SKM-1 (cell line): ENCODE measurements around the gene PPP1R9A.
"Not testable (repeated sequence)": the region's sequence is repeated elsewhere in the genome, so short reads cannot be mapped to it uniquely, and the experiment has no call there.

ENCODE experiments used
- DNase-seq: peaks from one replicate; lab custom pipeline; 2025; ENCODE audit not compliant: unreplicated experiment; lab: John Stamatoyannopoulos, UW

The PPP1R9A gene

DNA sequence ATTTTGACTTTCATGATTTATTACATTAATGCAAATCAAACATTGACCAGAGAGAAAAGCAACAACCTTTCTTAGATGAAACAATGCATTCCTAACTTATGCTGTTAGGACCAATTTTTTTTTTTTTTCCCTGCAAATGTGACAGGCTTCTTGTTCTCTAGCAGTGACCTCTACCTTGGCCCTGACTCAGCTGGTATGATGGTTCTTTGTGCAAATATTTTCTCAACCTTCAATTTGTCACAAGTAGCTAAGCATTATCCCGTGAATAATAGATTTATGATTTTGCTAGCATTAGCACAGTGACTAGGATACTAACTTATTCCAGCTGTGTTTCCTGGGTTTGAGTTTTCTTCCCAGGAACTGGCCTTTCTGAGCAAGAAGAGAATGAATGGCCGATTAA, 64.9 kb downstream of the PPP1R9A start:
- DNase-seq, result no peak

DNA sequence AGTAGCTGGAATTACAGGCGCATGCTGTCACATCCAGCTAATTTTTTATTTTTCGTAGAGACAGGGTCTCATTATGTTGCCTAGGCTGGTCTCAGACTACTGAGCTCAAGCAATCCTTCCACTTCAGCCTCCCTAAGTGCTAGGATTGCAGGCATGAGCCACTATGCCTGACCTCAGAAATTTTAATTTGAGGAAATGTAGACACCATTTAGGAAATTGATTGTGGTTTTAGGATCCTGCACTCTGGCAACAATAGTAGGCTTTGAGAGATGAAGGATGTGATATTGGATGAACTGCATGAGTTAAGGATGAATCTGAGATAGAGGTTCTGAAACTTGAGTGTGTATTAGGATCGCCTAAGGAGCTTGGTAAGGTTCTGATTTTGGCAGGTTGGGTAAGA, 66.5 kb downstream of the PPP1R9A start:
- DNase-seq, result no peak

- no peak for DNase-seq
Measured at GRCh38 chr7:94974423-94974822, 67.0 kb downstream of the PPP1R9A start.

DNA sequence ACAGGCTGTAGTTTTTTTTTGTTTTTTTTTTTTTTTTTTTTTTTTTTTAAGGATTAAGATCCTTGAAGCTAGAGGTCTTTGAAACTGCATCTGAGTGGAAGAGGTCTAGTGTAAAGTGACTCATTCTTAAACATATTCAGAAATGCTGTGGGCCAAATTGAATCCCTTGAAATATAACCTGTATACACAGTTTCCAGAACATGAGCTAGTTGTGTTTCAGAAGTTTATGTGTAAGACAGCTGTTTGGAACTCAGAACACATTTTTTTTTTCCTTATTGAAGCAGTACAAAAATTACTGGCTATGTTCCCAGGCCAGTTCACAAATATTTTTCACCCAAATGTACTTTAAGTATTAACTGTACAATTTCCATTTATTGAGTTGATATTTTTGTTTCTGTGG, 67.9 kb downstream of the PPP1R9A start:
- DNase-seq, result no peak

- no peak for DNase-seq
Measured at GRCh38 chr7:94980418-94981142, 73.2 kb downstream of the PPP1R9A start.

DNA sequence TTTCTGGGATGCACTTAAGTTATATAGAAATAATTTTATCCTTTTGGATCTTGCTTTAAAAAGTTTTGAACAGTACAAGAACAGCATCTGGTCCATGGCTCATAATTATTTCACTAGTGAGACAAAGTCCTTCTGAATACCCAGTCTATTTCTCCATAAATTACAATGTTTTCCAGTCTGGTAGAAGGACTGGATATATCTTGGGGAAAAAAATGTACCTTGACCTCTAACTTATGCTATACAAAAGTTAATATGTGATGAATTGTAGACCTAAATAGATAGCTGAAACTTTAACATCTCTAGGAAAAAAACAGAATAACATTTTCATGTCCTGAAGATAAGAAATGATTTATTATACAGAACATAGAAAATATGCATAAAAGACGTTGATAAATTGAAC, 88.5 kb downstream of the PPP1R9A start:
- DNase-seq, result no peak

DNA sequence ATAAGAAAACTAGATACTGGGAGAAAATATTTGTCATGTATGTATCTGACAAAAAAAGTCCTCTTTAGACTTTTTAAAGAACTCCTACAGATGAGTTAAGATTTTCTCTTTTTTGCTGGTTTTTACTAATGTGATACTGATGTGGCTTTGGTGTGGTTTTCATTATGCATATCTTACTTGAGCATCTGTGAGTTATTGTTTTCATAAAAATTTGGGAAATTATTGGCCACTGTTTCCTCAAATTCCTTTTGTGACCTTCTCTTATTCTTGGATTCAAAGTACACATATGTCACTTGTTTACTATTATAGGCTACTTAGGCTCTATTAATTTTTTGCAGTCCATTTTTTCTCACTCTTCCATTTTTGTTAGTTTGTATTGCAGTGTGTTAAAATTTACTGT, 89.0 kb downstream of the PPP1R9A start:
- DNase-seq, result no peak

DNA sequence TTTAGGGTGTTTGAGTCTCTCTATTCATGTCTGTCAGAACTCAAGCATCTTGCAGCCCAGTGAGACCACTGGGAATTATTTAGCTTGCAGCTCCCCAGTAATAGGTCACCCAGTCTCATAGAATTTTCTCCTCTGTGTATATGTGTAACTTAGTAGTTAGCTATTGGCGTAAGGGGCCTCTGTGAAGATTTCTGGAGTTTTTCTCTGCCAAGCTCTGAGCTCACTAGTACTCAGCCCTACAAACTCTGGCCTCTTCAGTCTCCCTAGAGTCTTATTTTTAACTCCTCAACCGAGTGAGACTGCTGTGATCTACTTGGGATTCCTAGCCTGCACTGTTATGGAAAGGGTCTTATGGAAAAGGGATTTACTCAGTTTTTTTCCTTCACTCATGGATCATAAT, 90.2 kb downstream of the PPP1R9A start:
- DNase-seq, result no peak

GRCh38 chr7:94998266-94999068, 91.1 kb downstream of the PPP1R9A start:
- DNase-seq, result no peak

- no peak for DNase-seq
Measured at GRCh38 chr7:94999069-94999351, 91.6 kb downstream of the PPP1R9A start.

- not testable (repeated sequence) for DNase-seq
Measured at GRCh38 chr7:94999601-95000000, 92.2 kb downstream of the PPP1R9A start.

DNA sequence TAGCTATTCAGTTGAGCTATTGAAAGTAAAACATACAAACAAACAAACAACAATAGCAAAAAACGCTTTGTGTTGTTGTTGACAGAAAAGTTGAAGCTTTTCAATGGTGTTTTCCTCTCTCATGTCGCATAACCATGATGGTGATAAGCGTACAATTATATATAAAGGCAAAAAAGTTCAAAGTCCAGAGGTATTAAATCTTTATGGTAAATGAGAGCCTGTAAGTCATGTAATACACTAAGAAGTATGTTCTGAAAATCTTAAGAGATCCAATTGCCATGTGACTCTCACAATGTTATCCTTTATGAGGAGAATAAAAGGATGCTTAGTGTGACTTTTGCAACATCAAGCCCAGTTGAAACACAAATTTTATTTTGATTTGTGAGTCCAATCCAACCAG, 93.9 kb downstream of the PPP1R9A start:
- no peak for DNase-seq

DNA sequence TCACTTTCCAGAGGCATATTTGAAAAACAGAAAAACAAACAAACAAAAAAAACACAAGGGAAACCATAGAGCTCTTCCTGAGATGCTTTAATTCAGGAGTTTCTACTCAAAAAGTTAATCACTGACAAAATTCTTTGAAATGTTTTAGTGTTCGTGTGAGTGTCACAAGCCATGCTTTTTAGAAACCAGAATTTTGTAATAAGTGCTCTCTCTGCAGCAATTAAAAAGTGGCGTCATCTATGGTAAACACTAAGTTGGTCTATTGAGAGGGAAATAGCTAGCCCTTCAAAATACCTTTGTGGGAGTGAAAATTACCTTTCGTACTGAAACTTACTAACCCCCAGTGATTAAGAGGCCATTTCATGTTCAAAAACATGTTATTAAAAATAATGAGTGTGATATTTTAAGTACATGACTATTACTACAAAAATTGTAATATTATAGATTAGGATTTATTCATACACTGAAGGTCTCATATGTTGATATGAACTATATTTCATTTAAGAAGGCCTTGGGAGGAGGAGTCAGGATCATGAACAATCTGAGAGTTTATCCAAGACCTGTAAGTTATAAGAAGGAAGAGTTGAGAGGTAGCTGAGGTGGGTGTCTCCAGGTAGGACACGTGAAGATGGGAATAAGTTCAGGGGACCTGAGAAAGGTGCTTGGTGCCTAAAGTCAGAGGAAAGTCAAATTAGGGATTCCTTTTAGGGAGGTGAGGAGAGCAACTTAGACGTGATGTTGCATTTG, 94.6 kb downstream of the PPP1R9A start:
- no peak for DNase-seq

GRCh38 chr7:95002775-95003174, 95.4 kb downstream of the PPP1R9A start:
- no peak for DNase-seq

DNA sequence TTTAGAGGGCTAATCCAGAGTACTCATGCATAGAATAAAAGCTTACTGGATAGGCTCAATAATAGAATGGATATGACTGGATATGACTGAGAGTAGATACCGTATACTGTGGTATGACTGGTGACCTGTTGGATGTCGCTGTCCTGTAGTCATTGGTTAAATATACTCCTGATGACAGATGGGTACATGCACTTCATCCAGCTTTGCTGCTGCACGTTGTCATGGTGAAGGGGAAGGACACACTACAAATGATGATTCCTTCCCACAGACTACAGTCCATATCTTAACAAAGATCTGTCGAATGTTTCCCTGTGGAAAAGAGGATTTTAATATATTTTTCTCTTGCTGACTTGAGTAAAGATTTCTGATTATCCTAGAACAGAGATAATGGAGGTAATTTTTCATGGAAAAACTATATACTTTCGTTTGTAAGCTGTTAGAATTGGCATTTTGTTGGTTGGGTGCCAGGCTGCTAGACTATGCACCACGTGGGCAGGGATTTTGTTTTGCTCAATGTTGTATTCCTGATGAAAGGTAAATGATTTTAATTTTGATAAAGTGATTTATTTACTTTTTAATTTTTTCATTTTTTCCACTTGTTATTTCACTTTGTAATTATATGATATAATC, 97.3 kb downstream of the PPP1R9A start:
- DNase-seq, result no peak

DNA sequence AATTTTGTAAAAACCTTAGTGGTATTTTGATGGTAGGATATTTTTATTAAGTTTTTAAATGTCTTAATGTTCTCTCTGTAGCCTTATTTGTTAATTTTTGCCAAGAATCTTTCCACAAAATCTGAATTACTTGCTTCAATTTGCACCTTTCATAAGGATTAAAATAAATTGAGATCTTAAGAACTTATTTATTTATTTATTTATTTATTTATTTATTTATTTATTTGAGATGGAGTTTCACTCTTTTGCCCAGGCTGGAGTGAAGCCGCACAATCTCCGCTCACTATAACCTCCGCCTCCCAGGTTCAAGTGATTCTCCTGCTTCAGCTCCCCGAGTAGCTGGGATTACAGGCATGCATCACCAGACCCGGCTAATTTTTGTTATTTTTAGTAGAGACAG, 98.6 kb downstream of the PPP1R9A start:
- DNase-seq, result no peak

- not testable (repeated sequence) for DNase-seq
Measured at GRCh38 chr7:95008773-95009172, 101.4 kb downstream of the PPP1R9A start.

DNA sequence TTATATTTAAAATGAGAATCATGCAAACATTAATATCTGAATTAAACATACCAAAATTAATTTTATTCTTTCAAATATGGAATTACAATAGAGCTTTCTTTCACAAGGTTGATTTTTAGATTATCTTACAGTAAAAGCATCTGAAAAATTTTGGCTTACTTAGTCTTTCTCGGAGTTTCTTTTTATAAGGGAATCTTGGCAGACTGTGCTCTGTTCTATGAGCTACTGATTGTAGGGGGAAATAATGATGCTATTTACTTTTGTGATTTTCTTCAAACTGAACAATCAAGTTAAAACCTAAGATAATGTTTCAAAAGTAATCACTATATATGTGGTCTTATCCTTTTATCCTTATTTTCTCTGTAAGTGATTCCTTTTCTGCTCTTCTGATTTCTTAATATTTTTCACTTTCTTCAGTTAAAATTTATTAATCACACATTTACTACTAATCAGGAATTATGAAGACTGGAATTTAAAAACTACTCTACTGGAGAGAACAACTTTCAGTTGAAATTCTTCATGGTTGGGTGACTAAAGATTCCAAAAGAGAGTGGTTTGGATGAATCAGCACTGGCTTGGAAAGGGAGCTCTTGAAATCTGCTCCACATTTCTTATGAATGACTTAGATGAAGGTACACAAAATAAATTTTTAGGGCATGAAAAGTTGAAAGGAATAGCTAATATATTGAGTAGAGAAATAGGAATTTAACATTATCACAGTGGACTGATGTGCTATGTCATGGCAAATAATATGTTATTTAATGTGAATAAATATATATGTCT, 103.9 kb downstream of the PPP1R9A start:
- DNase-seq, result no peak

DNA sequence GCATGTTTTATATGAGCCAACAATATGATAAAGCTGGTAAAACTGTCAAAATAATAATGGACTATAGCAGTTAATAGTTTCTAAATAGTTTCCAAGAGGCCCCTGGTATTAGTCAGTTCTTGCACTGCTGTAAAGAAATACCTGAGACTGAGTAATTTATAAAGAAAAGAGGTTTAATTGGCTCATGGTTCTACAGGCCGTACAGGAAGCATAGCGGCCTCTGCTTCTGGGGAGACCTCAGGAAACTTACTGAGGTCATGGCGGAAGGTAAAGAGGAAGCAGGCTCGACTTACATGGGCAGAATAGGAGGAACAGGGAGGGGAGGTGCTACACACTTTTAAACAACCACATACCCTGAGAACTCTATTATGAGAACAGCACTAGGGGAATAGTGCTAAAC, 104.6 kb downstream of the PPP1R9A start:
- no peak for DNase-seq

DNA sequence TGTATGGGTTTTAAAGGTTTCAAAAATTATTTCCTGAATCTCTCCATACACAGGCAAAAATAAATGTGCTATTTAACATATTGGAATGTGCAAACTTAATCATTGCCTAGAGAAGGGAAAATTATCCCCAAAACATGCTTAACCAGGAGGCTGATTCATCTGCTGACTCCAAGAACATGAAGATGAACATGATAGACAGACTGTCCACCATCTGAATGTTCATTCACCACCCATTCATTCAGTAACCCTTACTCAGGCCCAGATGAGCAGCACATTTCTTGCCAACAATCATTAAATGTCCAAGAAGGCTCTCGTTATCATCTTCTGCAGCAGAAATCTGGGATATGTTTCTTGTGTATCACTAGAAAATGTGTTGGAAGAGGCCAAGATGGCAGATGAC, 110.6 kb downstream of the PPP1R9A start:
- no peak for DNase-seq

DNA sequence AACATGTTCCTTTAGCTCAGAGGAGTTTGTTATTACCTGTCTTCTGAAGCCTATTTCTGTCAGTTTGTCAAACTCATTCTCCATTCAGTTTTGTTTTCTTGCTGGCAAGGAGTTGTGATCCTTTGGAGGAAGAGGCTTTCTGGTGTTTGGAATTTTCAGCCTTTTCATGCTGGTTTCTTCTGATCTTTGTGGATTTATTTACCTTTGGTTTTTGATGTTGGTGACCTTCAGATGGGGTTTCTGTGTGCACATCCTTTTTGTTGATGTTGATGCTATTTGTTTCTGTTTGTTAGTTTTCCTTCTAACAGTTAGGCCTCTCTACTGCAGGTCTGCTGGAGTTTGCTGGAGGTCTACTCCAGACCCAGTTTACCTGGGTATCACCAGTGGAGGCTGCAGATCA, 118.6 kb downstream of the PPP1R9A start:
- DNase-seq, result no peak
